ENCODE measurements around the gene FCGR2B. TPM values are rescaled to one million over a fixed set of nuclear protein-coding genes. Genes with fewer than 3 reads are reported as not detected.

The FCGR2B gene
- total and polyA plus RNA-seq, 2 donors (not counting 3 experiments of a cell fraction or from before 2014, with no cell fraction given) = not detected

DNA sequence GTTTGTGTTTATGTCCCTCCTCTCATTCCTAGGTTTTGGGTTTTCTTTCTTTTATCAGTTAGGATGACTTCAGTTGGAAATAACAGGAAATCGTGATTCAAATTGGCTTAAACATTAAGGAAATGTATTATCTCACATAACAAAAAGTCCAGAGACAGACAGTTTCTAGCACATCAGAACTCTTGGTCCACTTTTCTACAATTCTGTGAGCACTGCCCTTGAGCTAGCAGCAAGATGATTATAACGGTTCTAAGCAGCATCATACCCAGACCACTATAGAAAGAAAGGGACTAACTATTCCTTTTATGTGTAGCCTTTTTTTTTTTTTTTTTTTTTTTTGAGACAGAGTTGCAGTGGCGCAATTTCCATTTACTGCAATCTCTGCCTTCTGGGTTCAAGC lies 18.9 kb downstream of the FCGR2B start:
- POLR2A ChIA-PET = no interaction called here
- CTCF ChIA-PET = interaction anchor here (0.6 to 1.7 kb wide), 2 partner anchors 59 to 196 kb away, joined by 4 to 9 read pairs; no protein-coding TSS in a partner anchor
- Histone ChIP-seq H3K27ac (ENCODE audit: insufficient read depth, low read depth, low read length) (no peak overlapping the region), H3K4me3 (replicated peaks in 1 of 3; ENCODE audit: insufficient read depth in 1 of 3, low read depth in 1 of 3, low read length in 3 of 3) (no peak overlapping the region), H3K36me3 (ENCODE audit: control insufficient read depth in 2 of 2, extremely low read depth in 1 of 2, insufficient read depth in 2 of 2, low read length in 2 of 2) (no peaks in the 10 kb centered on the region), H3K9me1 (replicated peaks; ENCODE audit: control insufficient read depth, extremely low read depth, insufficient read depth, low read length) (no peaks in the 10 kb centered on the region), H3K9me3 (replicated peaks; ENCODE audit: control insufficient read depth, insufficient read depth, low read length) (no peaks in the 10 kb centered on the region), H3K4me2 (ENCODE audit: insufficient read depth, low read length) (no peak overlapping the region), H3K79me2 (ENCODE audit: control insufficient read depth, insufficient read depth, low read length) (no peaks in the 10 kb centered on the region), H3K4me1 (ENCODE audit: control insufficient read depth, extremely low read depth, insufficient read depth, low read length) (no peaks in the 10 kb centered on the region), H4K20me1 (replicated peaks; ENCODE audit: control insufficient read depth, extremely low read depth, insufficient read depth, low read length) (no peaks in the 10 kb centered on the region), H3K27me3 (ENCODE audit: control insufficient read depth in 2 of 2, insufficient read depth in 2 of 2, low read length in 2 of 2) (peaks cover 14 to 29% of the 10 kb centered on the region in 2 experiments), H2AFZ (ENCODE audit: low read depth, low read length) (no peak overlapping the region), H3K9ac (replicated peaks; ENCODE audit: extremely low read depth, insufficient read depth, low read length) (no peak overlapping the region)
- TF ChIP-seq CTCF (IDR thresholded peaks at IDR 0.05; ENCODE audit: extremely low read depth in 1 of 2, insufficient read depth in 1 of 2, low read depth in 1 of 2, low read length in 2 of 2) (no peak), POLR2A (IDR thresholded peaks at IDR 0.05; ENCODE audit: low read depth, low read length) (no peak), FOS (IDR thresholded peaks at IDR 0.05; ENCODE audit: borderline replicate concordance, insufficient read depth, low read length) (no peak), GATA2 (IDR thresholded peaks at IDR 0.05; ENCODE audit: insufficient read depth, insufficient read length, low read depth, low read length) (no peak), JUN (IDR thresholded peaks at IDR 0.05; ENCODE audit: borderline replicate concordance, insufficient read depth, insufficient read length, low read depth) (no peak), MAX (IDR thresholded peaks at IDR 0.05; ENCODE audit: insufficient read depth, insufficient read length) (no peak), EZH2 (IDR thresholded peaks at IDR 0.05; ENCODE audit: borderline replicate concordance, low read depth, low read length, severe bottlenecking) (no peak), POLR2AphosphoS5 (IDR thresholded peaks at IDR 0.05; ENCODE audit: insufficient read depth, low read depth, low read length) (no peak), MYC (IDR thresholded peaks at IDR 0.05; ENCODE audit: low read depth, low read length) (no peak)
- intact Hi-C loops (cut with micrococcal nuclease) = no loop called here
- no TSS peak for BruUV-seq (replicated peaks)
- DNase-seq (ENCODE audit: low read depth, low spot score) (no peak), FAIRE-seq (no peak)
- dilution Hi-C loops (cut with MboI; ENCODE audit: extremely low pct_ligation_motif_present, low sequenced_read_pairs) = no loop called here

Measured in endothelial cell of umbilical vein (primary cell).